Measurements from ENCODE around the gene FNDC3B.
"Not testable (repeated sequence)": the region's sequence is repeated elsewhere in the genome, so short reads cannot be mapped to it uniquely, and the experiment has no call there.

The FNDC3B gene

GRCh38 chr3:172039436-172040077 is at the start of gene FNDC3B:
Gene FNDC3B (plus strand): TSS chr3:172039578. CDS start chr3:172112480, 72,902 bp downstream.
- DNase-seq (ENCODE audit: low read depth), result peak; percentile 98
- peak; percentile 69 for TF ChIP-seq POLR2A (IDR thresholded peaks at IDR 0.05; ENCODE audit: extremely low read depth, insufficient read length)
- TF ChIP-seq MAX (IDR thresholded peaks at IDR 0.05; ENCODE audit: low read depth, low read length), result peak; percentile 82
- peak; percentile 88 for TF ChIP-seq MYC (IDR thresholded peaks at IDR 0.05; ENCODE audit: low read depth, low read length)
- no peak for TF ChIP-seq CTCF (IDR thresholded peaks at IDR 0.05; ENCODE audit: low read depth, low read length)
- peak within 1 kb of the TSS; percentile 87 for H3K4me3 ChIP-seq (ENCODE audit: low read depth, low read length)

- not testable (repeated sequence) for H3K4me3 ChIP-seq (ENCODE audit: low read depth, low read length); DNase-seq (ENCODE audit: low read depth)
Observed at GRCh38 chr3:171990239-171990638, 49.1 kb upstream of the FNDC3B start.

GRCh38 chr3:171991166-171991565 is 48.2 kb upstream of the FNDC3B start:
- H3K4me3 ChIP-seq (ENCODE audit: low read depth, low read length), result no peak overlapping the region
- no peak for DNase-seq (ENCODE audit: low read depth)
- TF ChIP-seq MAX (IDR thresholded peaks at IDR 0.05; ENCODE audit: low read depth, low read length), result no peak
- no peak for TF ChIP-seq POLR2A (IDR thresholded peaks at IDR 0.05; ENCODE audit: extremely low read depth, insufficient read length)
- TF ChIP-seq MYC (IDR thresholded peaks at IDR 0.05; ENCODE audit: low read depth, low read length), result no peak
- no peak for TF ChIP-seq CTCF (IDR thresholded peaks at IDR 0.05; ENCODE audit: low read depth, low read length)

GRCh38 chr3:171994646-171995428 is 44.5 kb upstream of the FNDC3B start:
- TF ChIP-seq MAX (IDR thresholded peaks at IDR 0.05; ENCODE audit: low read depth, low read length), result peak; percentile 74
- no peak for TF ChIP-seq POLR2A (IDR thresholded peaks at IDR 0.05; ENCODE audit: extremely low read depth, insufficient read length)
- TF ChIP-seq MYC (IDR thresholded peaks at IDR 0.05; ENCODE audit: low read depth, low read length), result no peak
- TF ChIP-seq CTCF (IDR thresholded peaks at IDR 0.05; ENCODE audit: low read depth, low read length), result no peak
- DNase-seq (ENCODE audit: low read depth), result peak; percentile 61
- H3K4me3 ChIP-seq (ENCODE audit: low read depth, low read length), result no peak overlapping the region

GRCh38 chr3:171995486-171995885 is 43.9 kb upstream of the FNDC3B start:
- TF ChIP-seq MAX (IDR thresholded peaks at IDR 0.05; ENCODE audit: low read depth, low read length) (no peak), POLR2A (IDR thresholded peaks at IDR 0.05; ENCODE audit: extremely low read depth, insufficient read length) (no peak), MYC (IDR thresholded peaks at IDR 0.05; ENCODE audit: low read depth, low read length) (no peak), CTCF (IDR thresholded peaks at IDR 0.05; ENCODE audit: low read depth, low read length) (no peak)
- DNase-seq (ENCODE audit: low read depth), result no peak

GRCh38 chr3:171996178-171996817 is 43.1 kb upstream of the FNDC3B start:
- TF ChIP-seq POLR2A (IDR thresholded peaks at IDR 0.05; ENCODE audit: extremely low read depth, insufficient read length), result no peak
- no peak for TF ChIP-seq MYC (IDR thresholded peaks at IDR 0.05; ENCODE audit: low read depth, low read length)
- TF ChIP-seq MAX (IDR thresholded peaks at IDR 0.05; ENCODE audit: low read depth, low read length), result no peak
- no peak for TF ChIP-seq CTCF (IDR thresholded peaks at IDR 0.05; ENCODE audit: low read depth, low read length)
- H3K4me3 ChIP-seq (ENCODE audit: low read depth, low read length), result no peak overlapping the region
- DNase-seq (ENCODE audit: low read depth), result no peak

More at GRCh38 chr3:171995486-171995885, 43.9 kb upstream of the FNDC3B start:
- H3K4me3 ChIP-seq (ENCODE audit: low read depth, low read length), result no peak overlapping the region

- DNase-seq (ENCODE audit: low read depth); H3K4me3 ChIP-seq (ENCODE audit: low read depth, low read length): not testable (repeated sequence)
Observed at GRCh38 chr3:171998731-171999130, 40.6 kb upstream of the FNDC3B start.

GRCh38 chr3:172001616-172002015 is 37.8 kb upstream of the FNDC3B start:
- H3K4me3 ChIP-seq (ENCODE audit: low read depth, low read length); DNase-seq (ENCODE audit: low read depth): not testable (repeated sequence)
